Measurements from ENCODE around the gene ICAM2. TPM values are rescaled to one million over a fixed set of nuclear protein-coding genes. Genes with fewer than 3 reads are reported as not detected.
A peak's percentile ranks its signal among the peaks of the same experiment; 100 is the strongest.

Gene ICAM2
- total and polyA plus RNA-seq, 2 donors (not counting 3 experiments of a cell fraction or from before 2014, with no cell fraction given): 586 to 2,377 TPM

- POLR2A ChIA-PET: interaction anchor here (1.0 to 2.7 kb wide), 4 partner anchors 15 to 132 kb away, joined by 3 to 13 read pairs (median 8); partner anchors contain the start of gene ICAM2
- no peak overlapping the region for H3K4me3 ChIP-seq (replicated peaks in 1 of 3; ENCODE audit: insufficient read depth in 1 of 3, low read depth in 1 of 3, low read length in 3 of 3)
- no peaks in the 10 kb centered on the region for H4K20me1 ChIP-seq (replicated peaks; ENCODE audit: control insufficient read depth, extremely low read depth, insufficient read depth, low read length)
- H3K4me1 ChIP-seq (ENCODE audit: control insufficient read depth, extremely low read depth, insufficient read depth, low read length): peaks cover 63% of the 10 kb centered on the region
- H3K79me2 ChIP-seq (ENCODE audit: control insufficient read depth, insufficient read depth, low read length): peaks cover 40% of the 10 kb centered on the region
- peaks cover 26 to 29% of the 10 kb centered on the region in 2 experiments for H3K36me3 ChIP-seq (ENCODE audit: control insufficient read depth in 2 of 2, extremely low read depth in 1 of 2, insufficient read depth in 2 of 2, low read length in 2 of 2)
- peak; percentile 74 for FAIRE-seq
- DNase-seq (ENCODE audit: low read depth, low spot score): peak; percentile 75
- H3K9ac ChIP-seq (replicated peaks; ENCODE audit: extremely low read depth, insufficient read depth, low read length): no peak overlapping the region
- CTCF ChIA-PET: interaction anchor here (0.7 to 6.8 kb wide), 9 partner anchors 12 to 132 kb away, joined by 3 to 140 read pairs (median 6); partner anchors contain the start of gene ICAM2
- H3K27ac ChIP-seq (ENCODE audit: insufficient read depth, low read depth, low read length): peak overlapping the region; percentile 54
- H3K9me3 ChIP-seq (replicated peaks; ENCODE audit: control insufficient read depth, insufficient read depth, low read length): no peaks in the 10 kb centered on the region
- H3K9me1 ChIP-seq (replicated peaks; ENCODE audit: control insufficient read depth, extremely low read depth, insufficient read depth, low read length): no peaks in the 10 kb centered on the region
- dilution Hi-C loops (cut with MboI; ENCODE audit: extremely low pct_ligation_motif_present, low sequenced_read_pairs) (no loop called here), intact Hi-C loops (cut with micrococcal nuclease) (no loop called here)
- no peak overlapping the region for H3K4me2 ChIP-seq (ENCODE audit: insufficient read depth, low read length)
- TF ChIP-seq JUN (IDR thresholded peaks at IDR 0.05; ENCODE audit: borderline replicate concordance, insufficient read depth, insufficient read length, low read depth): no peak
- TF ChIP-seq MAX (IDR thresholded peaks at IDR 0.05; ENCODE audit: insufficient read depth, insufficient read length): no peak
- TF ChIP-seq EZH2 (IDR thresholded peaks at IDR 0.05; ENCODE audit: borderline replicate concordance, low read depth, low read length, severe bottlenecking): no peak
- peak; percentile 56 for TF ChIP-seq POLR2A (IDR thresholded peaks at IDR 0.05; ENCODE audit: low read depth, low read length)
- TF ChIP-seq POLR2AphosphoS5 (IDR thresholded peaks at IDR 0.05; ENCODE audit: insufficient read depth, low read depth, low read length): peak; percentile 79
- no peaks in the 10 kb centered on the region for H3K27me3 ChIP-seq (ENCODE audit: control insufficient read depth in 2 of 2, insufficient read depth in 2 of 2, low read length in 2 of 2)
- BruUV-seq (replicated peaks): no TSS peak
- no peak overlapping the region for H2AFZ ChIP-seq (ENCODE audit: low read depth, low read length)
These were observed 18.5 kb downstream of the ICAM2 start for GRCh38 chr17:64001763-64002529.

- H3K4me1 ChIP-seq (ENCODE audit: control insufficient read depth, extremely low read depth, insufficient read depth, low read length): peaks cover 61% of the 10 kb centered on the region
- H3K27ac ChIP-seq (ENCODE audit: insufficient read depth, low read depth, low read length): peak overlapping the region; percentile 54
- no peak overlapping the region for H3K4me3 ChIP-seq (replicated peaks in 1 of 3; ENCODE audit: insufficient read depth in 1 of 3, low read depth in 1 of 3, low read length in 3 of 3)
- H2AFZ ChIP-seq (ENCODE audit: low read depth, low read length): no peak overlapping the region
- H4K20me1 ChIP-seq (replicated peaks; ENCODE audit: control insufficient read depth, extremely low read depth, insufficient read depth, low read length): no peaks in the 10 kb centered on the region
- dilution Hi-C loops (cut with MboI; ENCODE audit: extremely low pct_ligation_motif_present, low sequenced_read_pairs) (no loop called here), intact Hi-C loops (cut with micrococcal nuclease) (no loop called here)
- H3K9me3 ChIP-seq (replicated peaks; ENCODE audit: control insufficient read depth, insufficient read depth, low read length): no peaks in the 10 kb centered on the region
- CTCF ChIA-PET: interaction anchor here (0.7 to 6.8 kb wide), 12 partner anchors 11 to 133 kb away, joined by 3 to 140 read pairs (median 10); partner anchors contain the start of gene ICAM2
- peak; percentile 31 for TF ChIP-seq POLR2A (IDR thresholded peaks at IDR 0.05; ENCODE audit: low read depth, low read length)
- no peak for TF ChIP-seq EZH2 (IDR thresholded peaks at IDR 0.05; ENCODE audit: borderline replicate concordance, low read depth, low read length, severe bottlenecking)
- peak; percentile 15 for TF ChIP-seq POLR2AphosphoS5 (IDR thresholded peaks at IDR 0.05; ENCODE audit: insufficient read depth, low read depth, low read length)
- no peaks in the 10 kb centered on the region for H3K9me1 ChIP-seq (replicated peaks; ENCODE audit: control insufficient read depth, extremely low read depth, insufficient read depth, low read length)
- POLR2A ChIA-PET: interaction anchor here (0.6 to 2.7 kb wide), 7 partner anchors 19 to 132 kb away, joined by 3 to 13 read pairs (median 5); partner anchors contain the start of gene ICAM2
- no peaks in the 10 kb centered on the region for H3K27me3 ChIP-seq (ENCODE audit: control insufficient read depth in 2 of 2, insufficient read depth in 2 of 2, low read length in 2 of 2)
- no peak overlapping the region for H3K9ac ChIP-seq (replicated peaks; ENCODE audit: extremely low read depth, insufficient read depth, low read length)
- BruUV-seq (replicated peaks): no TSS peak
- DNase-seq (ENCODE audit: low read depth, low spot score) (no peak), FAIRE-seq (no peak)
- peaks cover 34% of the 10 kb centered on the region for H3K79me2 ChIP-seq (ENCODE audit: control insufficient read depth, insufficient read depth, low read length)
- H3K36me3 ChIP-seq (ENCODE audit: control insufficient read depth in 2 of 2, extremely low read depth in 1 of 2, insufficient read depth in 2 of 2, low read length in 2 of 2): peaks cover 26 to 29% of the 10 kb centered on the region in 2 experiments
- no peak overlapping the region for H3K4me2 ChIP-seq (ENCODE audit: insufficient read depth, low read length)
These were observed 19.3 kb downstream of the ICAM2 start for GRCh38 chr17:64001091-64001579.
